Measurements from ENCODE around the gene AK8.

The AK8 gene

GRCh38 chr9:132806306-132806705, 71.8 kb downstream of the AK8 start:
- H2AFZ ChIP-seq (ENCODE audit: low read depth, low read length, severe bottlenecking) = no peak overlapping the region
- no peak overlapping the region for H3K9ac ChIP-seq (ENCODE audit: low read length)
- H3K9me3 ChIP-seq (ENCODE audit: insufficient read depth, low read length) = no peaks in the 10 kb centered on the region
- no peaks in the 10 kb centered on the region for H3F3A ChIP-seq (ENCODE audit: insufficient read depth)
- H3K36me3 ChIP-seq (ENCODE audit: low read length) = no peaks in the 10 kb centered on the region
- no peaks in the 10 kb centered on the region for H3K27me3 ChIP-seq (ENCODE audit: low read length)
- no peaks in the 10 kb centered on the region for H3K79me2 ChIP-seq (ENCODE audit: insufficient read depth, low read length)
- H4K20me1 ChIP-seq (ENCODE audit: low read depth, low read length) = no peaks in the 10 kb centered on the region
- no peaks in the 10 kb centered on the region for H3K9me2 ChIP-seq (replicated peaks; ENCODE audit: insufficient read depth, low read length)
- H3K27ac ChIP-seq (ENCODE audit: low read depth, low read length) = no peak overlapping the region
- H3K4me2 ChIP-seq (ENCODE audit: low read depth, low read length, poor library complexity, severe bottlenecking) = no peak overlapping the region
- TF ChIP-seq EZH2phosphoT487 (conservative IDR thresholded peaks at IDR 0.05; ENCODE audit: low read length) (no peak), CTCF (IDR thresholded peaks at IDR 0.05; ENCODE audit: insufficient read depth, low read length, poor library complexity, severe bottlenecking) (no peak)
- no peak overlapping the region for H3K4me3 ChIP-seq (ENCODE audit: insufficient read depth, low read length, poor library complexity, severe bottlenecking)

- TF ChIP-seq CTCF (IDR thresholded peaks at IDR 0.05; ENCODE audit: insufficient read depth, low read length, poor library complexity, severe bottlenecking) (no peak), EZH2phosphoT487 (conservative IDR thresholded peaks at IDR 0.05; ENCODE audit: low read length) (no peak)
- no peak overlapping the region for H3K4me2 ChIP-seq (ENCODE audit: low read depth, low read length, poor library complexity, severe bottlenecking)
- H3K9me3 ChIP-seq (ENCODE audit: insufficient read depth, low read length) = no peaks in the 10 kb centered on the region
- no peaks in the 10 kb centered on the region for H3K9me2 ChIP-seq (replicated peaks; ENCODE audit: insufficient read depth, low read length)
- no peaks in the 10 kb centered on the region for H3K79me2 ChIP-seq (ENCODE audit: insufficient read depth, low read length)
- no peak overlapping the region for H3K4me3 ChIP-seq (ENCODE audit: insufficient read depth, low read length, poor library complexity, severe bottlenecking)
- no peaks in the 10 kb centered on the region for H3K27me3 ChIP-seq (ENCODE audit: low read length)
- no peaks in the 10 kb centered on the region for H3K36me3 ChIP-seq (ENCODE audit: low read length)
- no peak overlapping the region for H3K27ac ChIP-seq (ENCODE audit: low read depth, low read length)
- H3K9ac ChIP-seq (ENCODE audit: low read length) = no peak overlapping the region
- no peaks in the 10 kb centered on the region for H3F3A ChIP-seq (ENCODE audit: insufficient read depth)
- no peaks in the 10 kb centered on the region for H4K20me1 ChIP-seq (ENCODE audit: low read depth, low read length)
- no peak overlapping the region for H2AFZ ChIP-seq (ENCODE audit: low read depth, low read length, severe bottlenecking)
These were observed 73.3 kb downstream of the AK8 start for GRCh38 chr9:132804576-132805295.

GRCh38 chr9:132802121-132802795, 75.8 kb downstream of the AK8 start:
- H3K9me2 ChIP-seq (replicated peaks; ENCODE audit: insufficient read depth, low read length) = no peaks in the 10 kb centered on the region

More at GRCh38 chr9:132802121-132802795, 75.8 kb downstream of the AK8 start:
- Histone ChIP-seq H3K79me2 (ENCODE audit: insufficient read depth, low read length) (no peaks in the 10 kb centered on the region), H3K4me2 (ENCODE audit: low read depth, low read length, poor library complexity, severe bottlenecking) (no peak overlapping the region), H3K9me3 (ENCODE audit: insufficient read depth, low read length) (no peaks in the 10 kb centered on the region), H3K27me3 (ENCODE audit: low read length) (no peaks in the 10 kb centered on the region), H2AFZ (ENCODE audit: low read depth, low read length, severe bottlenecking) (no peak overlapping the region), H3K36me3 (ENCODE audit: low read length) (no peaks in the 10 kb centered on the region), H4K20me1 (ENCODE audit: low read depth, low read length) (no peaks in the 10 kb centered on the region), H3K4me3 (ENCODE audit: insufficient read depth, low read length, poor library complexity, severe bottlenecking) (no peak overlapping the region), H3F3A (ENCODE audit: insufficient read depth) (no peaks in the 10 kb centered on the region), H3K9ac (ENCODE audit: low read length) (no peak overlapping the region), H3K27ac (ENCODE audit: low read depth, low read length) (no peak overlapping the region)
- no peak for TF ChIP-seq CTCF (IDR thresholded peaks at IDR 0.05; ENCODE audit: insufficient read depth, low read length, poor library complexity, severe bottlenecking)
- TF ChIP-seq EZH2phosphoT487 (conservative IDR thresholded peaks at IDR 0.05; ENCODE audit: low read length) = no peak
